Prostate gland (tissue), 2 donors: Measurements from ENCODE around the gene TMEM243.

ENCODE experiments used
- POLR2AphosphoS5 ChIP-seq: sonication (generic); formaldehyde crosslinking; IDR thresholded peaks from one replicate; pipeline ENCODE4 v1.6.1; 2017; ENCODE audit warnings: antibody characterized with exemption
- TF ChIP-seq, protein P1 (sequence below), 4 experiments: fragments of 200-600 bp in 2 of 4; fragments of 450-650 bp in 2 of 4; sonication (generic) in 2 of 4; IDR thresholded peaks; 1 replicate in 3 of 4; 2 replicates in 1 of 4; pipeline ENCODE4 v1.5.1; 2016 to 2019; ENCODE audit warnings: antibody characterized with exemption in 4 of 4, mild to moderate bottlenecking in 2 of 4, moderate library complexity in 2 of 4

DNA sequence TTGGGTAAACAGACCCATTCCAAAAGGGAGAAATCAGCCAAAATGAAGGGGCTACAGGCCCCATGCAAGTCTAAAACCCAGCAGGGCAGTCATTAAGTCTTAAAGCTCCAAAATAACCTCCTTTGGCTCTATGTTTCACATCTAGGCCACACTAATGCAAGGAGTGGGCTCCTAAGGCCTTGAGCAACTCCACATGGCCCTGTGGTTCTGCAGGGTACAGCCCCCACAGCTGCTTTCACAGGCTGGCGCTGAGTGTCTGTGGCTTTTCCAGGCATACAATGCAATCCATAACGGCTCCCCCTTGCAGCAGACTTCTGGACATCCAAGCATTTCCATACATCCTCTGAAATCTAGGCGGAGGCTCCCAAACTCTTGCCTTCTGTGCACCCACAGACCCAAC, 9.0 kb downstream of the TMEM243 start:
- TF ChIP-seq, protein P1, sequence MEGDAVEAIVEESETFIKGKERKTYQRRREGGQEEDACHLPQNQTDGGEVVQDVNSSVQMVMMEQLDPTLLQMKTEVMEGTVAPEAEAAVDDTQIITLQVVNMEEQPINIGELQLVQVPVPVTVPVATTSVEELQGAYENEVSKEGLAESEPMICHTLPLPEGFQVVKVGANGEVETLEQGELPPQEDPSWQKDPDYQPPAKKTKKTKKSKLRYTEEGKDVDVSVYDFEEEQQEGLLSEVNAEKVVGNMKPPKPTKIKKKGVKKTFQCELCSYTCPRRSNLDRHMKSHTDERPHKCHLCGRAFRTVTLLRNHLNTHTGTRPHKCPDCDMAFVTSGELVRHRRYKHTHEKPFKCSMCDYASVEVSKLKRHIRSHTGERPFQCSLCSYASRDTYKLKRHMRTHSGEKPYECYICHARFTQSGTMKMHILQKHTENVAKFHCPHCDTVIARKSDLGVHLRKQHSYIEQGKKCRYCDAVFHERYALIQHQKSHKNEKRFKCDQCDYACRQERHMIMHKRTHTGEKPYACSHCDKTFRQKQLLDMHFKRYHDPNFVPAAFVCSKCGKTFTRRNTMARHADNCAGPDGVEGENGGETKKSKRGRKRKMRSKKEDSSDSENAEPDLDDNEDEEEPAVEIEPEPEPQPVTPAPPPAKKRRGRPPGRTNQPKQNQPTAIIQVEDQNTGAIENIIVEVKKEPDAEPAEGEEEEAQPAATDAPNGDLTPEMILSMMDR (IDR thresholded peaks at IDR 0.05), result no peak
- no peak for TF ChIP-seq POLR2AphosphoS5
